ENCODE results near the gene RAD51C.

Gene RAD51C

DNA sequence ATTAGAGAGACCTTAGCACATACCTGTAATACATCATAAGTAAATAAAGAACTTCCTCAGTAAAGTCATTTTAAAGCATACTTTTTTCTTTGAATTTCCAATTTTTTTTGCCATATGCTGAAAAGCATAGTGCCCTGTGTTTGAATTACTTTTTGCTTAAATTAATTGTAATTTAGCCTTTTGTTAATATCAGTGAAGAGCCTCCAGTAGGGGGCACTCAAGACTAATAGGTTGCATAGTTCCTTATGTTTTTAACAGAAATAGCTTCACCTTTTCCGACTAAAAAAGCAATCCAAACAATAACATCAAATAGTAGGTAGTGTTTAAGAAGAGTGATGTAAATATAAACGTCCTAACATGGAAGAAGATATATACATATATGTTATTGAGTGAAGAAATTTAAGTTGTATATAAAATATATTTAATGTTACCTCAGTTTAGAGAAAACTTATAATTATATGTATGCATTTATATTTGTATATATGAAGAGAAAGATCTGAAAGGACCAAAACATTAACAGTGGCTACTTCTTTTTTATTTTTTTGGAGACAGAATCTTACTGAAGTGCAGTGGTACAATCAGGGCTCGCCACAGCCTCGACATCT lies 18.6 kb downstream of the RAD51C start:
- TF ChIP-seq, protein P1, sequence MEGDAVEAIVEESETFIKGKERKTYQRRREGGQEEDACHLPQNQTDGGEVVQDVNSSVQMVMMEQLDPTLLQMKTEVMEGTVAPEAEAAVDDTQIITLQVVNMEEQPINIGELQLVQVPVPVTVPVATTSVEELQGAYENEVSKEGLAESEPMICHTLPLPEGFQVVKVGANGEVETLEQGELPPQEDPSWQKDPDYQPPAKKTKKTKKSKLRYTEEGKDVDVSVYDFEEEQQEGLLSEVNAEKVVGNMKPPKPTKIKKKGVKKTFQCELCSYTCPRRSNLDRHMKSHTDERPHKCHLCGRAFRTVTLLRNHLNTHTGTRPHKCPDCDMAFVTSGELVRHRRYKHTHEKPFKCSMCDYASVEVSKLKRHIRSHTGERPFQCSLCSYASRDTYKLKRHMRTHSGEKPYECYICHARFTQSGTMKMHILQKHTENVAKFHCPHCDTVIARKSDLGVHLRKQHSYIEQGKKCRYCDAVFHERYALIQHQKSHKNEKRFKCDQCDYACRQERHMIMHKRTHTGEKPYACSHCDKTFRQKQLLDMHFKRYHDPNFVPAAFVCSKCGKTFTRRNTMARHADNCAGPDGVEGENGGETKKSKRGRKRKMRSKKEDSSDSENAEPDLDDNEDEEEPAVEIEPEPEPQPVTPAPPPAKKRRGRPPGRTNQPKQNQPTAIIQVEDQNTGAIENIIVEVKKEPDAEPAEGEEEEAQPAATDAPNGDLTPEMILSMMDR (IDR thresholded peaks at IDR 0.05; ENCODE audit: low read depth, low read length, missing control alignments): peak; percentile 50
- Histone ChIP-seq H3K4me3 (ENCODE audit: low read depth, low read length) (no peak overlapping the region), H3K36me3 (replicated peaks) (no peaks in the 10 kb centered on the region), H3K27me3 (replicated peaks) (no peaks in the 10 kb centered on the region), H3K27ac (no peak overlapping the region)
- DNase-seq: peak; percentile 62
- in situ Hi-C loops (cut with HindIII; ENCODE audit: low pct_ligation_motif_present, low sequenced_read_pairs): no loop called here

DNA sequence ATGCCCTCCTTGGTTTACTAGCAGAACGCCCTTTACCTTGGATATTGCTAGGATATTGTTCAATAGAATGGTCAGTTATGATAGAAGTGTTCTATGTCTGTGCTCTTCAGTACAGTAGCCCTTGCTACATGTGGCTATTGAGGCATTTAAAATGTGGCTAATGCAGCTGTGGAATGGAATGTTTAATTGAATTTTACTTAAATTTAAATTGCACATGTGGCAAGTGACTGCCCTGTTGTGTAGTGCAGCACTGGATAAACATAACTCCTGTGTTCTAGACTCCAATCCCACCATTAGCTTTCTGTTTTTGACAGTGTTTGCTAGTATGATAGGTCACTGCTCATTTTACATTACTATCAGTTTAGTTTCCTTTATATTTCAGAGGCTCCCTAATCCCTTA lies 29.9 kb downstream of the RAD51C start:
- Histone ChIP-seq H3K4me3 (ENCODE audit: low read depth, low read length) (no peak overlapping the region), H3K27ac (no peak overlapping the region), H3K27me3 (replicated peaks) (no peaks in the 10 kb centered on the region), H3K36me3 (replicated peaks) (no peaks in the 10 kb centered on the region)
- DNase-seq: no peak
- TF ChIP-seq, protein P1 (IDR thresholded peaks at IDR 0.05; ENCODE audit: low read depth, low read length, missing control alignments): no peak
- in situ Hi-C loops (cut with HindIII; ENCODE audit: low pct_ligation_motif_present, low sequenced_read_pairs): no loop called here

DNA sequence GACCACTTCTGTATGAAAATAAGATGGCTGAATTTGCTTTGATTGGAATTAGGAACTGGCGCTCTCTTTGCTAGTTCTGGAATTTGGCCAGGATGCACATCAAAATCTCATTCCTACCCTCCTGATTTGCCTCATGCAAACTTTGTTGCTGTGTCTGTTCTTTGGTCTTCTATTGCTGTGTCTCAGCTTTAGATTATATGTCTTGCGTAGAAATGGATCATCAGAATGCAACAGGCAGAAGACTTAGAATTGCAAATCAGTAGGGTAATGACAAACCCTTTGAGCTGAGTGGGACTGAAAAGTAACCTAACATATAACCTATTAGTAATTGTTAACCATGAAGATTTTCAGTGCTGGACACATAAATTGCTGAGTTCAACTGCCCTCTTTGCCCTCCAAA lies 30.3 kb downstream of the RAD51C start:
- H3K27ac ChIP-seq: no peak overlapping the region
- DNase-seq: no peak
- H3K4me3 ChIP-seq (ENCODE audit: low read depth, low read length): no peak overlapping the region
- H3K36me3 ChIP-seq (replicated peaks): no peaks in the 10 kb centered on the region
- no peaks in the 10 kb centered on the region for H3K27me3 ChIP-seq (replicated peaks)
- in situ Hi-C loops (cut with HindIII; ENCODE audit: low pct_ligation_motif_present, low sequenced_read_pairs): no loop called here
- TF ChIP-seq, protein P1 (IDR thresholded peaks at IDR 0.05; ENCODE audit: low read depth, low read length, missing control alignments): no peak

DNA sequence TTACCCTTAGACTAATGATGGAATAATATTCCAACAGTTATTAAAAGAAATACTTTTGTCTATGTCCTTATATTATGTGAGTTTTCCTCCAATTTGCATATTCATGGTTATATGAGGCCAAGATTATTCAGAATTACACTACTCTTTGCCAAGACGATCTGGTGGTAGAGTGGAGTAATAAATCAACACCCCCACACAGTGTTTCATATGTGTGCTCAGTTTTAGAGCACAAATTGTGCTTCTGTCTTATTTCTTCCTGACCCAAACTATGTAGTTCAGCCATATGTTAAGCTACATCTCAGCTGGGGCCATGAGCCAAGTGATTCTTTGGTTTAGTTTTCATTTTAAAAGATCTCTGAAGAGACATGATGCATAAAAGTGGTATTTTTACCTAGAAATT lies 36.4 kb downstream of the RAD51C start:
- in situ Hi-C loops (cut with HindIII; ENCODE audit: low pct_ligation_motif_present, low sequenced_read_pairs): no loop called here
- DNase-seq: no peak
- Histone ChIP-seq H3K4me3 (ENCODE audit: low read depth, low read length) (no peak overlapping the region), H3K27me3 (replicated peaks) (no peaks in the 10 kb centered on the region), H3K36me3 (replicated peaks) (no peaks in the 10 kb centered on the region), H3K27ac (no peak overlapping the region)
- TF ChIP-seq, protein P1 (IDR thresholded peaks at IDR 0.05; ENCODE audit: low read depth, low read length, missing control alignments): no peak

DNA sequence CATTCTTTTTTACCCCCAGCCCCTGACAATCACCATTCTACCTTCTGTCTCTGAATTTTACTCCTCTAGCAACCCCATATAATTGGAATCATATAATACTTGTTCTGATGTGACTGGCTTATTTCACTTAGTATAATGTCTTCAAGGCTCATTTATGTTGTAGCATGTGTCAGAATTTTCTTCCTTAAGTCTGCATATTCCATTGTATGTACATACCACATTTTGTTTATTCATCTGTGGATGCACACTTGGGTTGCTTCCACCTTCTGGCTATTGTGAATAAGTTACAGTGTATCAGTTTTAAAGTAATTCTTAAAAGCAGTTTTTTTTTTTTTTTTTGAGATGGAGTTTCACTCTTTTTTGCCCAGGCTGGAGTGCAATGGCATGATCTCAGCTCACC lies 38.5 kb downstream of the RAD51C start:
- Histone ChIP-seq H3K27ac (no peak overlapping the region), H3K27me3 (replicated peaks) (no peaks in the 10 kb centered on the region), H3K36me3 (replicated peaks) (no peaks in the 10 kb centered on the region), H3K4me3 (ENCODE audit: low read depth, low read length) (no peak overlapping the region)
- no peak for DNase-seq
- in situ Hi-C loops (cut with HindIII; ENCODE audit: low pct_ligation_motif_present, low sequenced_read_pairs): no loop called here
- TF ChIP-seq, protein P1 (IDR thresholded peaks at IDR 0.05; ENCODE audit: low read depth, low read length, missing control alignments): no peak

DNA sequence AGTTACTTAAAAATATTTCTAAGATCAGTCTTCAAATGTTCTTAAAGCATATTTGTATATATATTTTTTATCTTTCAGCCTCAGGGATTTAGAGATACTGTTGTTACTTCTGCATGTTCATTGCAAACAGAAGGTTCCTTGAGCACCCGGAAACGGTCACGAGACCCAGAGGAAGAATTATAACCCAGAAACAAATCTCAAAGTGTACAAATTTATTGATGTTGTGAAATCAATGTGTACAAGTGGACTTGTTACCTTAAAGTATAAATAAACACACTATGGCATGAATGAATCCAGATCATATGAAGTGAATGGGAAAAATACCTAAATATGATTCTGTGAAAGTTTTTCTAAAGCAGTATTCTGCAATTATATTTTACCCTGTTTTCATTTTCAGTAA lies 41.6 kb downstream of the RAD51C start:
- no peak overlapping the region for H3K4me3 ChIP-seq (ENCODE audit: low read depth, low read length)
- no peak for DNase-seq
- no peaks in the 10 kb centered on the region for H3K27me3 ChIP-seq (replicated peaks)
- TF ChIP-seq, protein P1 (IDR thresholded peaks at IDR 0.05; ENCODE audit: low read depth, low read length, missing control alignments): no peak
- no peak overlapping the region for H3K27ac ChIP-seq
- H3K36me3 ChIP-seq (replicated peaks): no peaks in the 10 kb centered on the region
- in situ Hi-C loops (cut with HindIII; ENCODE audit: low pct_ligation_motif_present, low sequenced_read_pairs): no loop called here

Measured in brain microvascular endothelial cell (primary cell).